Measurements from ENCODE around the gene SCFD1. TPM values are rescaled to one million over a fixed set of nuclear protein-coding genes. Genes with fewer than 3 reads are reported as not detected.
A peak's percentile ranks its signal among the peaks of the same experiment; 100 is the strongest.

Gene SCFD1
- total and polyA plus RNA-seq, 10 of the 15 experiments (the other 5 are each of a cell fraction or from before 2014, with no cell fraction given): 61.5 to 98.4 (median 82.5) TPM

GRCh38 chr14:30691751-30692398 lies 69.8 kb downstream of the SCFD1 start:
- Histone ChIP-seq H3K9ac (ENCODE audit: control insufficient read depth, insufficient read depth, low read length) (no peak overlapping the region), H3K9me3 (replicated peaks; ENCODE audit: control insufficient read depth, insufficient read depth, low read length) (no peaks in the 10 kb centered on the region), H4K20me1 (ENCODE audit: control insufficient read depth, insufficient read depth) (no peaks in the 10 kb centered on the region), H2AFZ (ENCODE audit: control insufficient read depth, low read depth, low read length) (no peak overlapping the region), H3K4me3 (peak overlapping the region; percentile 6; the same call in 1 of the 2 replicates), H3K27ac (ENCODE audit: control insufficient read depth, insufficient read depth) (no peak overlapping the region), H3K79me2 (ENCODE audit: control insufficient read depth, insufficient read depth, low read length) (no peaks in the 10 kb centered on the region), H3K27me3 (replicated peaks in 1 of 2; ENCODE audit: control insufficient read depth in 2 of 2, insufficient read depth in 2 of 2, low read length in 1 of 2) (no peaks in the 10 kb centered on the region), H3K4me2 (ENCODE audit: control insufficient read depth, insufficient read depth) (no peak overlapping the region), H3K4me1 (ENCODE audit: control insufficient read depth, insufficient read depth, low read length) (no peaks in the 10 kb centered on the region), H3K36me3 (ENCODE audit: control insufficient read depth in 2 of 2, insufficient read depth in 2 of 2, low read length in 1 of 2) (peaks cover 0 to 4% of the 10 kb centered on the region in 2 experiments; a peak in 3 of 4 replicates)
- DNase-seq (ENCODE audit: low read depth, low spot score) (no peak), FAIRE-seq (no peak), ATAC-seq (no peak)
- in situ Hi-C loops (cut with MboI) (no loop called here), intact Hi-C loops (cut with micrococcal nuclease; ENCODE audit: unreplicated experiment) (no loop called here)
- 97% methylated on average over 5 of the region's 5 CpGs for WGBS (ENCODE audit: insufficient coverage, insufficient replicate concordance, low lambda C conversion rate, missing lambda C conversion rate)
- SMC1A ChIA-PET (ENCODE audit: uncharacterized antibody, unreplicated experiment): interaction anchor here (1.5 kb wide), 1 partner anchor 9 kb away, joined by 4 read pairs; no protein-coding TSS in a partner anchor
- RAD21 ChIA-PET (ENCODE audit: unreplicated experiment): no interaction called here
- TF ChIP-seq SUZ12 (IDR thresholded peaks at IDR 0.05; ENCODE audit: unreplicated experiment) (no peak), DPF2 (IDR thresholded peaks at IDR 0.05) (no peak), RAD51 (IDR thresholded peaks at IDR 0.05) (no peak), CREB1 (IDR thresholded peaks at IDR 0.05; ENCODE audit: low read depth) (no peak), EED (IDR thresholded peaks at IDR 0.05; ENCODE audit: low read depth) (no peak), SKIL (IDR thresholded peaks at IDR 0.05; ENCODE audit: low read depth, poor library complexity, severe bottlenecking) (no peak), ATF2 (IDR thresholded peaks at IDR 0.05; ENCODE audit: low read length) (no peak), RELA (IDR thresholded peaks at IDR 0.05; ENCODE audit: borderline replicate concordance, partially characterized antibody) (no peak), ZNF274 (IDR thresholded peaks at IDR 0.05; ENCODE audit: insufficient read depth, insufficient read length) (no peak), CHD1 (IDR thresholded peaks at IDR 0.05; ENCODE audit: low read depth, low read length) (no peak), PRDM15 (CRISPR knock-in tag; IDR thresholded peaks at IDR 0.05) (no peak), MEF2B (IDR thresholded peaks at IDR 0.05; ENCODE audit: partially characterized antibody, poor library complexity, severe bottlenecking) (no peak), SRF (IDR thresholded peaks at IDR 0.05; ENCODE audit: low read depth in 2 of 2, low read length in 2 of 2) (no peak)
- BruUV-seq (replicated peaks): no TSS peak
- POLR2A ChIA-PET: no interaction called here
- CTCF ChIA-PET: interaction anchor here (0.9 to 1.2 kb wide), 4 partner anchors 8 to 214 kb away, joined by 3 to 4 read pairs (median 3); no protein-coding TSS in a partner anchor
